ENCODE measurements around the gene FITM1. TPM values are rescaled to one million over a fixed set of nuclear protein-coding genes. Genes with fewer than 3 reads are reported as not detected.

FITM1 gene
- total RNA-seq, 1 experiment from 2014 or later, result 0.89 TPM

DNA sequence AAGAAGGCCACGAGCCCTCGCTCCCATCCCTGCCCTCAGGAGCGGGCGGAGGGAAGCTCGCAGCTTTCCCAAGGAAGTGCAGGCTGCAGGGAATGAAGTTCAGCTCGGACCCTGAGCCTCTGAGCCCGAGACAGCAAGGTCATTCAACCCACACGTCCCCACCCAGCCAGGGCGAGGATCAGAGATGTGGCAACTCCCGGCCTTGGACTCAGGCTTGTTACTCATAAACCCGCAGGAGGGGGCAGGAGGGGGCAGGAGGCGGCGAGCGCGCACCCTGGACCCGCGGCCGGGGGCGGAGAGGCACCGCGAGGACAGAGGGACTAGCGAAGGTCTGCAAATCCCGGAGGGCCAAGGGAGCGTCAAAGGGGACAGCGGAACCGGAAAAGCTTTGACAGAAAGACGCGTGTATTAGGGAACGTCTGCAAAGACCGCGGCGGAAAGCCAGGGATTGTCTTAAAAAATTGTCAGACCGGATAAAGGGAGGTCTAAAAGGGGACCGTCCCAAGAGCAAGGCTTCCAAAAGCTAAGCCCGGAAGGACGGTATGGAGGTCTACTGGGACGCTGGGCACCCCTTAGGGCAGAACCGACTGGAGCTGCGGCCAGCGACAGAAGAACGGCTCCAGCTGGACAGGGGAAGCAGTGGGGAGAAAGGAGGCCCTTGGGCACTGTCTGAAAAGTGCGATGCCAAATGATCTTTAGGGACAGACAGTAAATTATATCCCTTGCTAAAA, 16.5 kb upstream of the FITM1 start:
- peak overlapping the region; percentile 91 for H3K4me2 ChIP-seq (ENCODE audit: low read depth, low read length, poor library complexity, severe bottlenecking)
- H3K4me3 ChIP-seq (ENCODE audit: low read length), result peak overlapping the region; percentile 89
- peaks cover 22% of the 10 kb centered on the region for H3K79me2 ChIP-seq (ENCODE audit: low read length)
- peak overlapping the region; percentile 95 for H3K9ac ChIP-seq (ENCODE audit: low read length)
- peak overlapping the region; percentile 87 for H2AFZ ChIP-seq (ENCODE audit: low read length)
- H3K36me3 ChIP-seq (ENCODE audit: insufficient read depth, low read length), result peaks cover 8% of the 10 kb centered on the region; the same call in 1 of the 2 replicates
- DNase-seq, result peak; percentile 98
- no peaks in the 10 kb centered on the region for H3K9me3 ChIP-seq (ENCODE audit: low read length)
- no peaks in the 10 kb centered on the region for H4K20me1 ChIP-seq (ENCODE audit: insufficient read depth, low read depth, low read length)
- peaks cover 22% of the 10 kb centered on the region for H3K4me1 ChIP-seq (ENCODE audit: low read length)
- H3K27me3 ChIP-seq (ENCODE audit: low read length), result no peaks in the 10 kb centered on the region
- peak overlapping the region; percentile 91 for H3K27ac ChIP-seq (ENCODE audit: low read length)
- no peaks in the 10 kb centered on the region for H3K9me2 ChIP-seq (replicated peaks; ENCODE audit: insufficient read depth, low read length)

DNA sequence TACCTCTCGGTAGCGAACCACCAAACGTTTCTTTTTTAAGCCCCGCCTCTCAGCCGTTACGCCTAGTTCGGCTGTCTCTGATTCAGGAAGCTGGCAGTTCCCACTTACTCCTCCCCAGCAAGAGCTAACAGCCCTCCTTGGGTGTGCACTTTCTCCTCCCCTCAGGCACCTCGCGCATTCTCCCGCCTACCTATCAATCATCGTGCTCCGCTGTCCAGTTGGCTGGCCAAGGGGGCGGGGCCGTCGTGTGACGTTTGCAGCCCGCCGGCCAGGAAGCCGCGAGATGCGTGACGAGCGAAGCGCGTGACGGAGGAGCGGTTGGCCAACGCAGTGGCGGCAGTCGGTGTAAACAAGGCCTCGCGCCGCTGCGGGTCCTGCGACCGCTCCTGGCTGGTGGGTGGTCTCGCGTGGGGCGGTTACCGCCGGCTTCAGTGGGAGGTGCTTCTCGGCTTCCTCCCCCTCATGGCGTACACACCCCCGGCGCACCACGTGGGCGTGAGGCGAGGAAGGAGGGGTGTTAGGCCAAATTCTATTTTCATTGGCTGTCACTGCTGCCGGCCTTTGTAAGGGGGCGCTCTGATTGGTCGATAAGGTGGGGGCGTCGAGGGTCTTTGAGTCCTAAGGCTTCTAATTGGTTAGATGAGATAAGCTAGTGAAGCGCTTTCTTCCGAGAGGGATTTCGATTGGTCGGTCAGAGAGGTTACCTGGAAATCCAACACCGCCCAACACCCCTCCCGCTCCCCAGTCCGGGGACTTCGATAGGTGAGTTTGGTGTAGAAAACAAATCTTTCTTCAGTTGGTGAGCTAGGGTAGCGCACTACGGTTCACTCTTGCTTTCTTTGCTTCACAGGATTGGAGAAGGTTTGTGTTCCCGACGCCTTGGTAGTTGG, 15.7 kb upstream of the FITM1 start, which contains the start of the genes DCAF11 and NRL:
Gene DCAF11, plus strand, starts transcription at position 246 of the 890 bp plus-strand sequence. CDS start 818 bp downstream, outside the sequence.
Gene NRL, minus strand, starts transcription at position 418 of the 890 bp plus-strand sequence. CDS start 32,101 bp downstream, outside the sequence.
- H3K27ac ChIP-seq (ENCODE audit: low read length), result peak within 1 kb of the TSS; percentile 91
- no peaks in the 10 kb centered on the region for H3K27me3 ChIP-seq (ENCODE audit: low read length)
- H2AFZ ChIP-seq (ENCODE audit: low read length), result peak within 1 kb of the TSS; percentile 87
- H3K36me3 ChIP-seq (ENCODE audit: insufficient read depth, low read length), result peaks cover 8% of the 10 kb centered on the region; the same call in 1 of the 2 replicates
- H4K20me1 ChIP-seq (ENCODE audit: insufficient read depth, low read depth, low read length), result no peaks in the 10 kb centered on the region
- peak within 1 kb of the TSS; percentile 89 for H3K4me3 ChIP-seq (ENCODE audit: low read length)
- H3K9ac ChIP-seq (ENCODE audit: low read length), result peak within 1 kb of the TSS; percentile 95
- DNase-seq, result peak; percentile 100
- H3K4me2 ChIP-seq (ENCODE audit: low read depth, low read length, poor library complexity, severe bottlenecking), result peak within 1 kb of the TSS; percentile 91
- H3K9me3 ChIP-seq (ENCODE audit: low read length), result no peaks in the 10 kb centered on the region
- peaks cover 19% of the 10 kb centered on the region for H3K4me1 ChIP-seq (ENCODE audit: low read length)
- H3K79me2 ChIP-seq (ENCODE audit: low read length), result peaks cover 22% of the 10 kb centered on the region
- H3K9me2 ChIP-seq (replicated peaks; ENCODE audit: insufficient read depth, low read length), result no peaks in the 10 kb centered on the region

DNA sequence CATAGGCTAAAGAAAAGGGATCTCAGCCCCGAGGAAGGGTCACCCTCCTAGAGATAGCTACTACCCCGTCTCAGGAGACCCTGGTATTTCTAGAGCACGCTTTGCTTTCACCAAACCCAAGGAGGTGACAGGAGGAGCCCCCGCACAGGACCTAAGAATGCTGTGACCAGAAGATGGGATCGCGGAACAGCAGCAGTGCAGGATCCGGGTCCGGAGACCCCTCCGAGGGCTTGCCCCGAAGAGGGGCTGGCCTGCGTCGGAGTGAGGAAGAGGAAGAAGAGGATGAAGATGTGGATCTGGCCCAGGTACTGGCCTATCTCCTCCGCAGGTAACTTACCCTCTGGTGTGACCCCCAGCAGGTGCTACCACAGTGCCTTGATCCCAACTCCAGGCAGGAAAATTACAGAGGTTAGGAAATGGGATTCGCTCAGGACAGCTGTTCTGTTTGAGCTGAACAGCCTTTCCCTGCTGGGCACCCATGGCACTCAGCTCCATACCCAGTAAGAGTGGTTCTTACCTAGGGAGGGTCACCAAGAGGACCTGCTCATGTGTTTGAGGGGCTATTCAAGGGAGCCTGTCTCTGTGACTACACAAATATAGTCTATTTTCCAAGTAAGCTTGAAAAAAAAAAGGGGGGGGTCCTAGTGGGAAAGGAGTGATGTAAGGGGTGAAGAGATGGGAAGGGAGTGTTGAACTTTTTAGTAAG, 14.9 kb upstream of the FITM1 start:
- peak overlapping the region; percentile 89 for H3K4me3 ChIP-seq (ENCODE audit: low read length)
- H3K9ac ChIP-seq (ENCODE audit: low read length), result peak overlapping the region; percentile 77
- peak overlapping the region; percentile 91 for H3K4me2 ChIP-seq (ENCODE audit: low read depth, low read length, poor library complexity, severe bottlenecking)
- peaks cover 19% of the 10 kb centered on the region for H3K4me1 ChIP-seq (ENCODE audit: low read length)
- H3K9me2 ChIP-seq (replicated peaks; ENCODE audit: insufficient read depth, low read length), result no peaks in the 10 kb centered on the region
- no peaks in the 10 kb centered on the region for H3K9me3 ChIP-seq (ENCODE audit: low read length)
- no peak for DNase-seq
- peaks cover 9% of the 10 kb centered on the region; the same call in 1 of the 2 replicates for H3K36me3 ChIP-seq (ENCODE audit: insufficient read depth, low read length)
- H3K27me3 ChIP-seq (ENCODE audit: low read length), result no peaks in the 10 kb centered on the region
- peak overlapping the region; percentile 5; the same call in 1 of the 2 replicates for H3K27ac ChIP-seq (ENCODE audit: low read length)
- H4K20me1 ChIP-seq (ENCODE audit: insufficient read depth, low read depth, low read length), result no peaks in the 10 kb centered on the region
- H3K79me2 ChIP-seq (ENCODE audit: low read length), result peaks cover 22% of the 10 kb centered on the region
- peak overlapping the region; percentile 78 for H2AFZ ChIP-seq (ENCODE audit: low read length)

DNA sequence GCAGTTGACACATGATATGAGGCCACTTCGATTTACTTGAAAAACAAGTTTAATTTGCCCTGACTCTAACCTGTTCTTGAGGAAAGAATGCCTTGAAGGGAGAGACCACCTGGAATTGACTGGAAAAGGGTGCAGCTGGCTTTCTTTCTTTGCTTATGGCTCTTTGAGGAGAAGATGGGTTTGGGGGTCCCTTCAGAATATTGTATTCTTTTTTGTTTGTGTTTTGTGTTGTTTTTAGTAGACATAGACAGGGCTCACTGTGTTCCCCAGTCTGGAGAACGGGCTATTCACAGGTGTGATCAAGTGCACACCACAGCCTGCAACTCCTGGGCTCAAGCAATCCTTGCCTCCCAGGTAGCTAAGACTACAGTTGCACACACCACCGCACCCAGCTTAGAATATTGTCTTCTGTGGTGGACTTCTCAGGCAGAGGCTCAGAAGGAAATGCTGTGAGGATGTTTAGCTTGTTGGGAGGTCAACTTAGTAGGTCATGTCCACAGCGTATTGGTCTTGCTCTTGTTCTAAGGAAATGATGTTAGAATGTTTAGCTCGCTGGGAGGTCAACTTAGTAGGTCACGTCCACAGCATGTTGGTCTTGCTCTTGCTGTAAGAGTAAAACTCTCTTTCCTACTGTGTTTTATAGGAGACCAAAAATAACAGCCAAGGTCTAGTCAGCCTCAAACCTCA, 14.2 kb upstream of the FITM1 start:
- H3K4me2 ChIP-seq (ENCODE audit: low read depth, low read length, poor library complexity, severe bottlenecking), result peak overlapping the region; percentile 91
- H3K27ac ChIP-seq (ENCODE audit: low read length), result no peak overlapping the region
- no peaks in the 10 kb centered on the region for H3K9me3 ChIP-seq (ENCODE audit: low read length)
- no peaks in the 10 kb centered on the region for H3K9me2 ChIP-seq (replicated peaks; ENCODE audit: insufficient read depth, low read length)
- H2AFZ ChIP-seq (ENCODE audit: low read length), result no peak overlapping the region
- H3K4me1 ChIP-seq (ENCODE audit: low read length), result peaks cover 19% of the 10 kb centered on the region
- peaks cover 16% of the 10 kb centered on the region for H3K36me3 ChIP-seq (ENCODE audit: insufficient read depth, low read length)
- no peak for DNase-seq
- peaks cover 22% of the 10 kb centered on the region for H3K79me2 ChIP-seq (ENCODE audit: low read length)
- H3K9ac ChIP-seq (ENCODE audit: low read length), result peak overlapping the region; percentile 77
- no peaks in the 10 kb centered on the region for H3K27me3 ChIP-seq (ENCODE audit: low read length)
- no peaks in the 10 kb centered on the region for H4K20me1 ChIP-seq (ENCODE audit: insufficient read depth, low read depth, low read length)
- H3K4me3 ChIP-seq (ENCODE audit: low read length), result peak overlapping the region; percentile 89

DNA sequence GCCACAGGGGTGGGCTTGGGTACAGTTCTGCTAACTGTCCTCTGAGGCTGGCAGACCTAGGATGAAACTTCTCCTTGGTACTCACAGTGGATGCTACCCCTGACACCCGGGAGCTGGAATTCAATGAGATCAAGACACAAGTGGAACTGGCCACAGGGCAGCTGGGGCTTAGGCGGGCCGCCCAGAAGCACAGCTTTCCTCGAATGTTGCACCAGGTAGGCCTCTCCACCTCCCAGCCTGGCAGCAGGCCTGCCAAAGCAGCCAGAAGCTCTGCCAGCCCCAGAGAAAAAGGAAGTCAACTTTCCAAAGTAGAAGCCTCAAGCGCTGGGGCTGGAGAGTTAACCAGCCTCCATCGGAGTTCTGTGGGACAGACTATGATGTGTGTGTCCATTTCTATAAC, 13.3 kb upstream of the FITM1 start:
- Histone ChIP-seq H3K27me3 (ENCODE audit: low read length) (no peaks in the 10 kb centered on the region), H4K20me1 (ENCODE audit: insufficient read depth, low read depth, low read length) (no peaks in the 10 kb centered on the region), H3K9ac (ENCODE audit: low read length) (no peak overlapping the region), H3K4me1 (ENCODE audit: low read length) (peaks cover 19% of the 10 kb centered on the region), H3K79me2 (ENCODE audit: low read length) (peaks cover 22% of the 10 kb centered on the region), H3K9me3 (ENCODE audit: low read length) (no peaks in the 10 kb centered on the region), H3K9me2 (replicated peaks; ENCODE audit: insufficient read depth, low read length) (no peaks in the 10 kb centered on the region), H3K4me2 (ENCODE audit: low read depth, low read length, poor library complexity, severe bottlenecking) (no peak overlapping the region), H3K36me3 (ENCODE audit: insufficient read depth, low read length) (peaks cover 21% of the 10 kb centered on the region), H2AFZ (ENCODE audit: low read length) (no peak overlapping the region), H3K4me3 (ENCODE audit: low read length) (no peak overlapping the region), H3K27ac (ENCODE audit: low read length) (no peak overlapping the region)
- no peak for DNase-seq

DNA sequence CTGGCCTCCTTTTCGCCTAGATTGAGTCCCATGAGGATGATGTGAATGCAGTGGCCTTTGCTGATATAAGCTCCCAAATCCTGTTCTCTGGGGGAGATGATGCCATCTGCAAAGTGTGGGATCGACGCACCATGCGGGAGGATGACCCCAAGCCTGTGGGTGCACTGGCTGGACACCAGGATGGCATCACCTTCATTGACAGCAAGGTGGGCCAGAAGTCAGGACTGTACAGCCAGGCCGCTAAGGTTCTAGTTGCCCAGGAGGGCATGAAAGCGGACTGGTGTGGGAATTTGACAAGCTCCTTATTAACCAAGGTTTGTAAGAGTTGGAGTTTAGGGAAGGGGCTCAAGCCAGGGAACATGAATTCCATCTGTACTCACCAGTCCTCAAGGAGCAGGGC, 10.8 kb upstream of the FITM1 start:
- no peak for DNase-seq
- Histone ChIP-seq H3K36me3 (ENCODE audit: insufficient read depth, low read length) (peaks cover 26% of the 10 kb centered on the region), H3K9ac (ENCODE audit: low read length) (no peak overlapping the region)

DNA sequence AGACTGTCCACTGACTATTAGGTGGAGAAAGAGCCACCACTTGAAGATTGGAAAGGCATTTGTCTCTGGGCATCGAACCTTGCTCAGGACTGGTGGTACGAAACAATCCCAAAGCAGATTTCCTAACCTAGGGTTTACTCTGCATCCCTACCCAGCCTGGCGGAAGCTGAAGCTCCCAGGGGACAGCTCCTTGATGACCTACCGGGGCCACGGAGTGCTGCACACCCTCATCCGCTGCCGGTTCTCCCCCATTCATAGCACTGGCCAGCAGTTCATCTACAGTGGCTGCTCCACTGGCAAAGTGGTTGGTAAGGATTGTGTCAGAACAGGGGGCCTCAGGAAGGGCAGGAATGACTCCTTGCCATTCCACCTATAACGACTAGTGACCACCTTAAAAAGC, 9.2 kb upstream of the FITM1 start:
- Histone ChIP-seq H3K4me2 (ENCODE audit: low read depth, low read length, poor library complexity, severe bottlenecking) (no peak overlapping the region), H3K9ac (ENCODE audit: low read length) (no peak overlapping the region), H3K27ac (ENCODE audit: low read length) (no peak overlapping the region), H4K20me1 (ENCODE audit: insufficient read depth, low read depth, low read length) (no peaks in the 10 kb centered on the region), H3K79me2 (ENCODE audit: low read length) (peaks cover 8% of the 10 kb centered on the region), H3K27me3 (ENCODE audit: low read length) (no peaks in the 10 kb centered on the region), H3K4me3 (ENCODE audit: low read length) (no peak overlapping the region), H3K9me2 (replicated peaks; ENCODE audit: insufficient read depth, low read length) (no peaks in the 10 kb centered on the region), H3K9me3 (ENCODE audit: low read length) (no peaks in the 10 kb centered on the region), H3K4me1 (ENCODE audit: low read length) (peaks cover 18% of the 10 kb centered on the region), H3K36me3 (ENCODE audit: insufficient read depth, low read length) (peaks cover 26% of the 10 kb centered on the region), H2AFZ (ENCODE audit: low read length) (no peak overlapping the region)
- DNase-seq, result no peak

More for the DNA sequence above, 10.8 kb upstream of the FITM1 start:
- Histone ChIP-seq H3K27me3 (ENCODE audit: low read length) (no peaks in the 10 kb centered on the region), H3K4me1 (ENCODE audit: low read length) (peaks cover 28% of the 10 kb centered on the region), H3K27ac (ENCODE audit: low read length) (no peak overlapping the region), H3K79me2 (ENCODE audit: low read length) (peaks cover 18% of the 10 kb centered on the region), H3K9me3 (ENCODE audit: low read length) (no peaks in the 10 kb centered on the region), H3K4me3 (ENCODE audit: low read length) (no peak overlapping the region), H3K4me2 (ENCODE audit: low read depth, low read length, poor library complexity, severe bottlenecking) (no peak overlapping the region), H4K20me1 (ENCODE audit: insufficient read depth, low read depth, low read length) (no peaks in the 10 kb centered on the region), H3K9me2 (replicated peaks; ENCODE audit: insufficient read depth, low read length) (no peaks in the 10 kb centered on the region), H2AFZ (ENCODE audit: low read length) (no peak overlapping the region)
